ENCODE data around the gene PXK.
"Not testable (repeated sequence)": the region's sequence is repeated elsewhere in the genome, so short reads cannot be mapped to it uniquely, and the experiment has no call there.

Gene PXK

GRCh38 chr3:58418227-58418626 lies 85.5 kb downstream of the PXK start:
- DNase-seq (ENCODE audit: low read depth in 3 of 3): no peak

GRCh38 chr3:58419780-58420507 lies 87.3 kb downstream of the PXK start:
- no peak for DNase-seq (ENCODE audit: low read depth in 3 of 3)

- no peak for DNase-seq (ENCODE audit: low read depth in 3 of 3)
Measured at GRCh38 chr3:58421004-58421403, 88.3 kb downstream of the PXK start.

GRCh38 chr3:58422756-58423325 lies 90.1 kb downstream of the PXK start:
- no peak for DNase-seq (ENCODE audit: low read depth in 3 of 3)

GRCh38 chr3:58424613-58425012 lies 91.9 kb downstream of the PXK start:
- DNase-seq (ENCODE audit: low read depth in 3 of 3): no peak

- no peak for DNase-seq (ENCODE audit: low read depth in 3 of 3)
Measured at GRCh38 chr3:58425782-58426181, 93.1 kb downstream of the PXK start.

- DNase-seq (ENCODE audit: low read depth in 3 of 3): no peak
Measured at GRCh38 chr3:58427661-58428361, 95.1 kb downstream of the PXK start.

- DNase-seq (ENCODE audit: low read depth in 3 of 3): no peak
Measured at GRCh38 chr3:58429657-58430056, 97.0 kb downstream of the PXK start.

- no peak for DNase-seq (ENCODE audit: low read depth in 3 of 3)
Measured at GRCh38 chr3:58432905-58433304, 100.2 kb downstream of the PXK start.

GRCh38 chr3:58433400-58434167 lies 100.9 kb downstream of the PXK start, which contains the start of gene PDHB:
Gene PDHB (minus strand): TSS chr3:58433832. CDS start chr3:58433809, 23 bp downstream.
- DNase-seq (ENCODE audit: low read depth in 3 of 3): peak; percentile 76 to 88 (median 78)

- DNase-seq (ENCODE audit: low read depth in 3 of 3): no peak
Measured at GRCh38 chr3:58434168-58434504, 101.4 kb downstream of the PXK start.

GRCh38 chr3:58434511-58434910 lies 101.8 kb downstream of the PXK start:
- DNase-seq (ENCODE audit: low read depth in 3 of 3): no peak

GRCh38 chr3:58434990-58435389 lies 102.3 kb downstream of the PXK start:
- no peak for DNase-seq (ENCODE audit: low read depth in 3 of 3)

GRCh38 chr3:58437276-58437675 lies 104.6 kb downstream of the PXK start:
- DNase-seq (ENCODE audit: low read depth in 3 of 3): not testable (repeated sequence)

- not testable (repeated sequence) for DNase-seq (ENCODE audit: low read depth in 3 of 3)
Measured at GRCh38 chr3:58440996-58441355, 108.3 kb downstream of the PXK start.

- no peak for DNase-seq (ENCODE audit: low read depth in 3 of 3)
Measured at GRCh38 chr3:58441514-58442450, 109.1 kb downstream of the PXK start.

- DNase-seq (ENCODE audit: low read depth in 3 of 3): no peak
Measured at GRCh38 chr3:58452176-58452575, 119.5 kb downstream of the PXK start.

GRCh38 chr3:58459160-58459559 lies 126.5 kb downstream of the PXK start:
- DNase-seq (ENCODE audit: low read depth in 3 of 3): no peak

GRCh38 chr3:58462829-58463180 lies 130.1 kb downstream of the PXK start:
- DNase-seq (ENCODE audit: low read depth in 3 of 3): no peak

GRCh38 chr3:58463181-58463941 lies 130.7 kb downstream of the PXK start:
- peak; percentile 52 to 76 (median 66) for DNase-seq (ENCODE audit: low read depth in 3 of 3)

GRCh38 chr3:58463942-58464271 lies 131.2 kb downstream of the PXK start:
- no peak for DNase-seq (ENCODE audit: low read depth in 3 of 3)

Data from stimulated activated CD4-positive, alpha-beta T cell treated with anti-CD3 and anti-CD28 coated beads, TNF-alpha, amount 100 ng/mL, for 24 hours (primary cell).